ENCODE data around the gene CRABP2.

DNA sequence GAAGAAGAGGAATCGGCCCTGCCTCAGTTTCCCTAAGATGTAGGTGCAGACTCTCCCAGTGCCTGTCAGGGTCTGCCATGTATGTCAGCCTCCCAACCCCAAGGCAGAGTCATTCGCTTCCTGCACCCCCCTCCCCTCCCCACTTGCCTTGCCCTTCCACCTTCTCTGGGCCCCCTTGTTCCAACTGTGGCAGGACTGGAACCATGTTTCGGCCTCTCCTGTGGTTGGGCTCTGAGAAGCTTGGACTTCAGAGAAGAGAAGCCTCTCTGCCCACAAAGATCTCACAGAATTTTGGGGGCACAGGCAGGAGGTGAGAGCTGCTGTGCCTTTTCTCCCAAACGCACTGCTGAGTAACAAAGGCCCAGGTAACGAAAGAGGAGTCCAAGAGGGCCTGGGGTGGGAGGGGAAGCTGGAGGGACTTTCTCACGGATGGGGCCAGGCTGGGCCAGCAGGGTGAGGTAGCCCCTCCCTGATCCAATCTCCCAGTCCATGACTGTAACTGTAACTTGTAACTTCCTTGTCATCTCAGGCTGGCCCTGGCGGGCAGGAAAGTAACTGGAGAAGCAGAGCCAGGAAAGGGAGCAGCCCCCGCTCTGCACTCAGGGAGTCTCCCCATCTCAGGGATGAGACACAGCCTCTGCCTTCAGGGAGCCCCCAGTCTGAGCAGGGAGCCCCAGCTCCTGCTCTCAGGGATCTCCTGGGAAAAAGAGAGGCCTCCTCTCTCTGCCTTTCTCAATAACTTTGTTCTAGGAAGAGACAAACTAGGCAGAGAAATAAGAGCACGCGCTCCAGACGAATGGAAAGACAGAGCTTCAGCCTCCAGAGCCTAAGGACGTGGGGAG lies 11.3 kb downstream of the CRABP2 start:
- TF ChIP-seq, protein P1, sequence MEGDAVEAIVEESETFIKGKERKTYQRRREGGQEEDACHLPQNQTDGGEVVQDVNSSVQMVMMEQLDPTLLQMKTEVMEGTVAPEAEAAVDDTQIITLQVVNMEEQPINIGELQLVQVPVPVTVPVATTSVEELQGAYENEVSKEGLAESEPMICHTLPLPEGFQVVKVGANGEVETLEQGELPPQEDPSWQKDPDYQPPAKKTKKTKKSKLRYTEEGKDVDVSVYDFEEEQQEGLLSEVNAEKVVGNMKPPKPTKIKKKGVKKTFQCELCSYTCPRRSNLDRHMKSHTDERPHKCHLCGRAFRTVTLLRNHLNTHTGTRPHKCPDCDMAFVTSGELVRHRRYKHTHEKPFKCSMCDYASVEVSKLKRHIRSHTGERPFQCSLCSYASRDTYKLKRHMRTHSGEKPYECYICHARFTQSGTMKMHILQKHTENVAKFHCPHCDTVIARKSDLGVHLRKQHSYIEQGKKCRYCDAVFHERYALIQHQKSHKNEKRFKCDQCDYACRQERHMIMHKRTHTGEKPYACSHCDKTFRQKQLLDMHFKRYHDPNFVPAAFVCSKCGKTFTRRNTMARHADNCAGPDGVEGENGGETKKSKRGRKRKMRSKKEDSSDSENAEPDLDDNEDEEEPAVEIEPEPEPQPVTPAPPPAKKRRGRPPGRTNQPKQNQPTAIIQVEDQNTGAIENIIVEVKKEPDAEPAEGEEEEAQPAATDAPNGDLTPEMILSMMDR (IDR thresholded peaks at IDR 0.05; ENCODE audit: low read length) = no peak
- TF ChIP-seq EZH2 (optimal IDR thresholded peaks at IDR 0.05; ENCODE audit: low read depth, low read length) = no peak

Data from MM.1S (cell line).